ENCODE data around the gene WDR13. TPM values are rescaled to one million over a fixed set of nuclear protein-coding genes. Genes with fewer than 3 reads are reported as not detected.
A peak's percentile ranks its signal among the peaks of the same experiment; 100 is the strongest.

The WDR13 gene
- total RNA-seq, 4 donors from 2014 or later: 108 to 182 (median 139) TPM

DNA sequence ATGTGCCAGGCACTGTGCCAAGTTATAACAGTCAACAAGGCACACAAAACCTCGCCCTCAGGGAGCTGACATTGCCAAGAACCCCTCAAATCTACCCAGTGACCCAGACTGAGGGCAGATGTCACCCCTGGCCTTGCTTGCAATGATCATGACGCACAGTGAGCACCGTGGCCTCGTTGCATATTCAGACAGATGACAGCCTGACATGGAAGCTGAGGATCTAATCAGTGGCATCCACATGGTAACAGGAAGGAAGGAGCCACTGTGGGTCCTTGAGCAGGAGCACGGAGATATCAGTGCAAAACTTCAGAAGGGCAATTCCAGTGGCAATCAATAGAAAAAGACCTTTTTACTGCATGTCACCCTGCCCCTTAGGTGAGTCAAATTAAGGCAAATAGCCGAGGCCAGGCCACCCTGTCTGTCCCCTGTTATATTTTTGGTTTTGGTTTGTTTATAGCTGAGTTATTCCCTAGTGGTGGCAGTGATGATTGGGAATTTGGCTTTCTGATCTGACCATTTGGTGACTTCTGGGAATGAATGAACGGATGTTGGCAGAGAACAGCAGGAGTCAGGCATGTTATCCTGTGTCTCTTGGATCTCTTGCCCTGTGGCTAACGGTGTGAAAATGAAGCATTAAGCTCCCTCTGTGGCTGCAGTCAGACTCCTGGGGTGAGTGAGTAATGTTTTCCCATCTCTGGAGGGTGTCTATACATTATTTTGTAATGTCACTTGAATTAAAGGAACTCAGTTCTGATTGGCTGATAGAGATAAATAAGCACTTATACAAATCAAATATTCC, 20.4 kb downstream of the WDR13 start:
- Histone ChIP-seq H3K27ac (no peak overlapping the region), H3K4me3 (no peak overlapping the region), H3K27me3 (no peaks in the 10 kb centered on the region), H3K4me1 (no peaks in the 10 kb centered on the region), H3K36me3 (no peaks in the 10 kb centered on the region), H3K9me3 (no peaks in the 10 kb centered on the region)
- 7 to 31% methylated on average over 3 of the region's 8 CpGs for WGBS, 2 donors (ENCODE audit: low coverage in 1 of 2)
- peak; percentile 34 for ATAC-seq
- TF ChIP-seq, protein P1, sequence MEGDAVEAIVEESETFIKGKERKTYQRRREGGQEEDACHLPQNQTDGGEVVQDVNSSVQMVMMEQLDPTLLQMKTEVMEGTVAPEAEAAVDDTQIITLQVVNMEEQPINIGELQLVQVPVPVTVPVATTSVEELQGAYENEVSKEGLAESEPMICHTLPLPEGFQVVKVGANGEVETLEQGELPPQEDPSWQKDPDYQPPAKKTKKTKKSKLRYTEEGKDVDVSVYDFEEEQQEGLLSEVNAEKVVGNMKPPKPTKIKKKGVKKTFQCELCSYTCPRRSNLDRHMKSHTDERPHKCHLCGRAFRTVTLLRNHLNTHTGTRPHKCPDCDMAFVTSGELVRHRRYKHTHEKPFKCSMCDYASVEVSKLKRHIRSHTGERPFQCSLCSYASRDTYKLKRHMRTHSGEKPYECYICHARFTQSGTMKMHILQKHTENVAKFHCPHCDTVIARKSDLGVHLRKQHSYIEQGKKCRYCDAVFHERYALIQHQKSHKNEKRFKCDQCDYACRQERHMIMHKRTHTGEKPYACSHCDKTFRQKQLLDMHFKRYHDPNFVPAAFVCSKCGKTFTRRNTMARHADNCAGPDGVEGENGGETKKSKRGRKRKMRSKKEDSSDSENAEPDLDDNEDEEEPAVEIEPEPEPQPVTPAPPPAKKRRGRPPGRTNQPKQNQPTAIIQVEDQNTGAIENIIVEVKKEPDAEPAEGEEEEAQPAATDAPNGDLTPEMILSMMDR (IDR thresholded peaks at IDR 0.05): no peak
- TF ChIP-seq POLR2A (IDR thresholded peaks at IDR 0.05): no peak
- TF ChIP-seq POLR2AphosphoS5 (IDR thresholded peaks at IDR 0.05): no peak
- no peak for TF ChIP-seq EP300 (IDR thresholded peaks at IDR 0.05)

DNA sequence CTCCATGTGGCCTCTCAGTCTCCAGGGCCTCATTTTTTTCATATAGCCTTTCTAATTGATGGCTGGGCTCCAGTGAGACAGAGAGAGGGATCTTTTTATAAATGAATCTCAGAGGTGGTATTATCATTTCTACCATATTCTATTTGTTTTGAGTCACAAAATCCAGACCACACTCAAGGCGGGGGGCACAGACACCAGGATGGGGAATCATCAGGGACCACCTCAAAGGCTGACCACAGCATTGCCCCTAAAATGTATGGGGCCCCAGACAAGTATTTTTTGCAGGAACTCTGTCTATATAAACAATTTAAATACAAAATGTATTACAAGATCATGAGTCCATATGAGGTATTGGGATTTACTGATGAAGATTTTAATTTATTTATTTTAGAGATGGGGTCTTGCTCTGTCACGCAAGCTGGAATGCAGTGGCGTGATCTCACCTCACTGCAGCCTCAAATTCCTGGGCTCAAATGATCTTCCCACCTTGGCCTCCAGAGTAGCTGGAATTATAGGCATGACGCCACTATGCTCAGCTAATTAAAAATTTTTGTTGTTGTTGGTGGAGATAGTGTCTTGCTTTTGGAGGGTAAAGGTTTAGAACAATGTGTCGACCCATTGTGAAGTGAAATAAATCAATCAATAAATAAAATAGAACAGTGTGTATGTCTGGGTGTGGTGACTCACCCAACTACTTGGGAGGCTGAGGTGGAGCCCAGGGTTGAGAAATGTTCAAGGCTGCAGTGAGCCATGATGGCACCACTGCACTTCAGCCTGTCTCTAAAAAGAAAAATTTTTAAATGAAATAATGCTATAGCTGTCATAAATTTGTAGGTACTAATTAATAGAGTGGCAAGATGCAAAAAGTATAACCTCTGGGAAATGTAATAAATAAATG, 29.4 kb downstream of the WDR13 start:
- WGBS, 2 donors (ENCODE audit: low coverage in 1 of 2): 78 to 100% methylated on average over 1 to 4 of the region's 5 CpGs
- no peak overlapping the region for H3K27ac ChIP-seq
- ATAC-seq: no peak

DNA sequence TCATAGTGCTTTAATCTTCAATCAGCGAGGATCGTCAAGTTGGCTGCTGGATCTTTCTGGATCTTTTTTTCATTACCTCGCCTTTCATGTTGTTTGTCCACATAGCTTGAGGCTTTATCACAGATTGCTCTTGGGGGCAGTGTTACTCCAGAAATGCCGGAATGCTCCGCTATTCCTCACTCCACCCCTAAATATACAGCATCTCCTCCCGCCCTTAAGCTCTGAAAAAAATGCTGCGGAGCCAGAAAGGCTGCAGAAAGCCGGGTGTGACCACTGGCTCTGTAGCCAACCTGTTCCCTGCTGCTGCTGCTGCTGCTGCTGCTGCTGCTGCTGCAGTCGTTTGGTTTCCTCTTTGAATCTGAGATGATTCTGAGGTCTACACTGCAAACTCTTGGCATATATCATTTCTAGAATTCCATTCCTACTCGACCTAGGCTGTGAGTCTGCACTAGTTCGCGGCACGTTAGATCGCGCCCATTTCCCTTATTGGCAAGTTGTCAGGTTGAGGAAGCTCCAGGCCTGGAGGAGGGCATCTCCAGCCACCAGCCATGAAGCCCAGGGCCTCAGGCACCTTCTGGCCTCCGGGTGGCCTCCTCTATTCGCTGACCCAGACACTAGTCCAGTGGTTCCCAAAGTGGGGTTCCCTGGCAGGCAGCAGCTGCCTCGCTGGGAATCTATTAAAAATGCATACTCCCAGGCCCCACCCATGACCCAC, 34.2 kb downstream of the WDR13 start:
- ATAC-seq: peak; percentile 93
- no peak overlapping the region for H3K4me3 ChIP-seq
- WGBS, 2 donors (ENCODE audit: low coverage in 1 of 2): 0 to 41% methylated on average over 3 to 9 of the region's 18 CpGs

More for the DNA sequence above, 29.4 kb downstream of the WDR13 start:
- no peaks in the 10 kb centered on the region for H3K27me3 ChIP-seq
- no peaks in the 10 kb centered on the region for H3K9me3 ChIP-seq
- H3K4me1 ChIP-seq: peaks cover 0 to 1% (median 0%) of the 10 kb centered on the region in 3 donors
- TF ChIP-seq POLR2A (IDR thresholded peaks at IDR 0.05) (no peak), POLR2AphosphoS5 (IDR thresholded peaks at IDR 0.05) (no peak), EP300 (IDR thresholded peaks at IDR 0.05) (no peak)
- TF ChIP-seq, protein P1 (IDR thresholded peaks at IDR 0.05): no peak
- no peaks in the 10 kb centered on the region for H3K36me3 ChIP-seq
- H3K4me3 ChIP-seq: no peak overlapping the region

DNA sequence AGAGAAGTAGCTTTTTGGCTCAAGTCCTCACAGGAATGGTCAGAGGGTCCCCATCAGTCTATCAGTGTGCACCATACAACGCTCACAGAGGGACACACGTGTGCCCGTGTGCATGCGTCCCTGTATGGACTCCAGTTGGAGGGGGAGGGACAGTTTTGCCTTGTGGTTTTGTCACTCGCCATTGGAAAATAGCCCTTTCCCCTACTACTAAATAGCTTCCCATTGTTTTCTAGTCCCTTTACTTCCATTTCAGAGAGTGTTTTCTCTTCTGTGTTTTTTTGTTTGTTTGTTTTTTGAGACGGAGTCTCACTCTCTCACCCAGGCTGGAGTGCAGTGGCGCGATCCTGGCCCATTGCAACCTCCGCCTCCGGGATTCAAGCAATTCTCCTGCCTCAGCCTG, 34.9 kb downstream of the WDR13 start:
- WGBS, 2 donors (ENCODE audit: low coverage in 1 of 2): 40 to 69% methylated on average over 1 to 3 of the region's 10 CpGs
- H3K4me1 ChIP-seq: peaks cover 0 to 7% (median 0%) of the 10 kb centered on the region in 3 donors
- H3K27me3 ChIP-seq: no peaks in the 10 kb centered on the region
- TF ChIP-seq POLR2AphosphoS5 (IDR thresholded peaks at IDR 0.05) (no peak), POLR2A (IDR thresholded peaks at IDR 0.05) (no peak), EP300 (IDR thresholded peaks at IDR 0.05) (no peak)
- TF ChIP-seq, protein P1 (IDR thresholded peaks at IDR 0.05): no peak
- no peaks in the 10 kb centered on the region for H3K36me3 ChIP-seq
- no peak for ATAC-seq
- no peaks in the 10 kb centered on the region for H3K9me3 ChIP-seq
- H3K4me3 ChIP-seq: no peak overlapping the region
- no peak overlapping the region for H3K27ac ChIP-seq

More for the DNA sequence above, 34.2 kb downstream of the WDR13 start:
- H3K9me3 ChIP-seq: no peaks in the 10 kb centered on the region
- TF ChIP-seq, protein P1 (IDR thresholded peaks at IDR 0.05): peak in 3 of 4 experiments; percentile 42 to 53 (median 48)
- TF ChIP-seq POLR2AphosphoS5 (IDR thresholded peaks at IDR 0.05): no peak
- no peak overlapping the region for H3K27ac ChIP-seq
- H3K4me1 ChIP-seq: peaks cover 0 to 7% (median 0%) of the 10 kb centered on the region in 3 donors
- no peaks in the 10 kb centered on the region for H3K36me3 ChIP-seq
- no peaks in the 10 kb centered on the region for H3K27me3 ChIP-seq
